K562 (cell line): ENCODE measurements around the gene SGSM2. TPM values are rescaled to one million over a fixed set of nuclear protein-coding genes. Genes with fewer than 3 reads are reported as not detected.

Experiments
- ARID3A ChIP-seq: IDR thresholded peaks from 2 replicates; pipeline ENCODE4 v1.6.1; 2012; ENCODE audit warnings: low read depth, low read length, improper control_type of control experiment, borderline replicate concordance
- BRD4 ChIP-seq: fragments of 200-600 bp; sonication (generic); IDR thresholded peaks from 2 replicates; pipeline ENCODE4 v1.6.1; 2017; ENCODE audit warnings: inconsistent platforms
- JUND ChIP-seq, 2 experiments: IDR thresholded peaks; 2 replicates in 1 of 2; 3 replicates in 1 of 2; pipeline ENCODE4 v1.6.1; 2011; ENCODE audit warnings: borderline replicate concordance in 2 of 2, low read depth in 2 of 2, low read length in 2 of 2, improper control_type of control experiment in 1 of 2, missing biosample characterization in 1 of 2, missing genetic modification characterization in 1 of 2, missing genetic modification reagents in 1 of 2
- NR2C2 ChIP-seq, 2 experiments: fragments of 200-800 bp in 1 of 2; sonication (Bioruptor generic) in 1 of 2; sonication (generic) in 1 of 2; formaldehyde crosslinking in 1 of 2; IDR thresholded peaks; 2 replicates each; pipeline versions ENCODE4 v1.6.1 to v1.8.0; 2016 to 2022; ENCODE audit warnings: mild to moderate bottlenecking in 1 of 2, missing compliant biosample characterization in 1 of 2, missing genetic modification characterization in 1 of 2, missing genetic modification reagents in 1 of 2
- REST ChIP-seq, 2 experiments: fragments of 450-650 bp; formaldehyde crosslinking in 1 of 2; IDR thresholded peaks; 2 replicates each; pipeline versions ENCODE4 v1.4.0 to v1.6.1; 2014 to 2020; ENCODE audit warnings: mild to moderate bottlenecking in 2 of 2, borderline replicate concordance in 1 of 2, low read depth in 1 of 2
- ZNF121 ChIP-seq: sonication (generic); formaldehyde crosslinking; conservative IDR thresholded peaks from 2 replicates; pipeline ENCODE4 v1.8.0; 2022; ENCODE audit warnings: missing genetic modification reagents
- ZSCAN32 ChIP-seq: fragments of 450-650 bp; formaldehyde crosslinking; IDR thresholded peaks from 2 replicates; pipeline ENCODE4 v1.4.0; 2020; ENCODE audit warnings: mild to moderate bottlenecking, moderate library complexity
- polyA plus RNA-seq, 8 experiments: library from polyadenylated mRNA; depleted of rRNA in 4 of 8; stranded (reverse) in 5 of 8; unstranded in 3 of 8; fragments of >200 nt; fragmentation: Nextera tagmentation in 2 of 8; fragmentation: Illumina TruSeq in 1 of 8; extraction: Ambion mirVana in 2 of 8; extraction: Trizol in 1 of 8; gene quantifications; 2 replicates each; pipeline versions ENCODE4 v1.2.1 to v1.2.3, GENCODE V29; 2011 to 2014; ENCODE audit warnings: inconsistent platforms in 1 of 8, missing spikeins in 1 of 8
- total RNA-seq, 7 experiments: library from RNA; depleted of rRNA in 6 of 7; stranded (reverse); fragments of >200 nt in 6 of 7; fragmentation: Illumina TruSeq in 2 of 7; extraction: Trizol in 2 of 7; gene quantifications; 2 replicates each; pipeline versions ENCODE4 v1.2.1 to v1.2.3, GENCODE V29; 2011 to 2021; ENCODE audit warnings: low replicate concordance in 1 of 7
- TF ChIP-seq, protein P1 (sequence below): fragments of 250-450 bp; sonication (Bioruptor Pico); IDR thresholded peaks from 2 replicates; pipeline ENCODE4 v1.4.0; 2020; ENCODE audit warnings: mild to moderate bottlenecking, moderate library complexity, borderline replicate concordance
- TF ChIP-seq, protein P2 (sequence below), 2 experiments: fragments of 450-650 bp; IDR thresholded peaks; 2 replicates each; pipeline ENCODE4 v1.6.1; 2016

The SGSM2 gene
- total and polyA plus RNA-seq, 9 of the 15 experiments (the other 6 are each of a cell fraction or from before 2014, with no cell fraction given) = 0.20 to 26.3 (median 14.8) TPM

DNA sequence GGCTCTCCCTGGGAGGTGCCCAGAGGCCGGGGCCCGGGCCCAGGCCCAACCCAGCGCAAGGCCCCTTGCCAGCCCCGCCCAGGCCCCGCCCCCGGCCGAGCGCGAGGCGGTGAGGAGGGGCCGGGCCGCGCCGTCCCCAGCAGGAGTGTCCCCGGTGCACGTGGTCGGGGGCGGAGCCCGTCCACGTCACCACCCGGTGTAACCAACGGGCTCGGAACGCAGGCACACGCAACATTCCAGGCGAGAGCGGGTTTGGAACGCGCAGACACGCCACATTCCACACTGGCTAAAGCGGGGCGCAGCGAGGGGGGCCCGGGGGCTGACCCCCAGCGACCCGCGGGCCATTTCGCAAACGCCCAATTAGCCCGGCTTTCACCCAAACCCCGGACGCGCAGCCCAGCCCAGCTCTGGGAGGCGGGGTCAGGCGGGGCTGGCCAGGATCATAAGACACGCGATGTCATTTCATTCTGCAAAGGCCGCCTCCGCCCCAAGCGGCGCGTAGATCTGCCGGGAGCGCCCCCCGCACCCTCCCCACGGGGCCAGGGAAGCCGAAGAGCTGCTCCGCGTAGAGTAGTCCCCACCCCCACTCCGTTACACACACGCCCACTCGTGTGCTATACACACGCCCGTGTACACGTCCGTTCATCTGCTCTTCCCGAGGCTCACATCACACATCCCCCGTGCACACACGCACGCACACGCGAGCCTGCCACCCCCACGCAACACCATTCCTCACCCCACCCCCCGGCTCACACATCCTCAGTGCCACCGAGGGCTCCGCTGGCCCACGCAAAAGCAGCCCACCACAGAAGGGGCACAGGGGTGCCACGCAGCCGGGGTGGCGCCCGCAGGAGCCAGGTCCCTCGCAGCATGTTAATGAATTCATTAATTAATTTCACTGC lies 62.5 kb downstream of the SGSM2 start (continued):
- TF ChIP-seq NR2C2 (CRISPR knock-in tag; IDR thresholded peaks at IDR 0.05) (0 out of 2 replicates have a peak, but pooled peaks have one; percentile 28), NR2C2 (tag; IDR thresholded peaks at IDR 0.05) (peak; percentile 12; the same call in 1 of the 2 replicates), ZSCAN32 (CRISPR knock-in tag) (peak; percentile 72; the same call in 1 of the 2 replicates), ARID3A (no peak), REST (IDR thresholded peaks at IDR 0.05; ENCODE audit: borderline replicate concordance) (no peak; the same call in 1 of the 2 replicates), REST (CRISPR knock-in tag; IDR thresholded peaks at IDR 0.05; ENCODE audit: low read depth) (peak; percentile 16; the same call in 1 of the 2 replicates), ZNF121 (CRISPR knock-in tag) (no peak), JUND (IDR thresholded peaks at IDR 0.05; ENCODE audit: borderline replicate concordance, low read depth, low read length) (0 out of 2 replicates have a peak, but pooled peaks have one; percentile 12), JUND (tag; IDR thresholded peaks at IDR 0.05; ENCODE audit: borderline replicate concordance, low read depth, low read length) (no peak), BRD4 (peak; percentile 6; the same call in 1 of the 2 replicates)
- TF ChIP-seq, protein P1, sequence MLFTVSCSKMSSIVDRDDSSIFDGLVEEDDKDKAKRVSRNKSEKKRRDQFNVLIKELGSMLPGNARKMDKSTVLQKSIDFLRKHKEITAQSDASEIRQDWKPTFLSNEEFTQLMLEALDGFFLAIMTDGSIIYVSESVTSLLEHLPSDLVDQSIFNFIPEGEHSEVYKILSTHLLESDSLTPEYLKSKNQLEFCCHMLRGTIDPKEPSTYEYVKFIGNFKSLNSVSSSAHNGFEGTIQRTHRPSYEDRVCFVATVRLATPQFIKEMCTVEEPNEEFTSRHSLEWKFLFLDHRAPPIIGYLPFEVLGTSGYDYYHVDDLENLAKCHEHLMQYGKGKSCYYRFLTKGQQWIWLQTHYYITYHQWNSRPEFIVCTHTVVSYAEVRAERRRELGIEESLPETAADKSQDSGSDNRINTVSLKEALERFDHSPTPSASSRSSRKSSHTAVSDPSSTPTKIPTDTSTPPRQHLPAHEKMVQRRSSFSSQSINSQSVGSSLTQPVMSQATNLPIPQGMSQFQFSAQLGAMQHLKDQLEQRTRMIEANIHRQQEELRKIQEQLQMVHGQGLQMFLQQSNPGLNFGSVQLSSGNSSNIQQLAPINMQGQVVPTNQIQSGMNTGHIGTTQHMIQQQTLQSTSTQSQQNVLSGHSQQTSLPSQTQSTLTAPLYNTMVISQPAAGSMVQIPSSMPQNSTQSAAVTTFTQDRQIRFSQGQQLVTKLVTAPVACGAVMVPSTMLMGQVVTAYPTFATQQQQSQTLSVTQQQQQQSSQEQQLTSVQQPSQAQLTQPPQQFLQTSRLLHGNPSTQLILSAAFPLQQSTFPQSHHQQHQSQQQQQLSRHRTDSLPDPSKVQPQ = no peak
- TF ChIP-seq, protein P2, sequence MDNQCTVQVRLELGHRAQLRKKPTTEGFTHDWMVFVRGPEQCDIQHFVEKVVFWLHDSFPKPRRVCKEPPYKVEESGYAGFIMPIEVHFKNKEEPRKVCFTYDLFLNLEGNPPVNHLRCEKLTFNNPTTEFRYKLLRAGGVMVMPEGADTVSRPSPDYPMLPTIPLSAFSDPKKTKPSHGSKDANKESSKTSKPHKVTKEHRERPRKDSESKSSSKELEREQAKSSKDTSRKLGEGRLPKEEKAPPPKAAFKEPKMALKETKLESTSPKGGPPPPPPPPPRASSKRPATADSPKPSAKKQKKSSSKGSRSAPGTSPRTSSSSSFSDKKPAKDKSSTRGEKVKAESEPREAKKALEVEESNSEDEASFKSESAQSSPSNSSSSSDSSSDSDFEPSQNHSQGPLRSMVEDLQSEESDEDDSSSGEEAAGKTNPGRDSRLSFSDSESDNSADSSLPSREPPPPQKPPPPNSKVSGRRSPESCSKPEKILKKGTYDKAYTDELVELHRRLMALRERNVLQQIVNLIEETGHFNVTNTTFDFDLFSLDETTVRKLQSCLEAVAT (IDR thresholded peaks at IDR 0.05) = peak in 1 of 2 experiments; percentile 40; a peak in 1 of 4 replicates
